CD4-positive, alpha-beta T cell treated with Interleukin-1 beta for 1 hour (primary cell): ENCODE measurements around the gene AFDN.

Experiments
- DNase-seq, 2 donors: peaks; one replicate each; pipeline ENCODE4 v3.0.0-alpha.2; 2020 to 2022

The AFDN gene

DNA sequence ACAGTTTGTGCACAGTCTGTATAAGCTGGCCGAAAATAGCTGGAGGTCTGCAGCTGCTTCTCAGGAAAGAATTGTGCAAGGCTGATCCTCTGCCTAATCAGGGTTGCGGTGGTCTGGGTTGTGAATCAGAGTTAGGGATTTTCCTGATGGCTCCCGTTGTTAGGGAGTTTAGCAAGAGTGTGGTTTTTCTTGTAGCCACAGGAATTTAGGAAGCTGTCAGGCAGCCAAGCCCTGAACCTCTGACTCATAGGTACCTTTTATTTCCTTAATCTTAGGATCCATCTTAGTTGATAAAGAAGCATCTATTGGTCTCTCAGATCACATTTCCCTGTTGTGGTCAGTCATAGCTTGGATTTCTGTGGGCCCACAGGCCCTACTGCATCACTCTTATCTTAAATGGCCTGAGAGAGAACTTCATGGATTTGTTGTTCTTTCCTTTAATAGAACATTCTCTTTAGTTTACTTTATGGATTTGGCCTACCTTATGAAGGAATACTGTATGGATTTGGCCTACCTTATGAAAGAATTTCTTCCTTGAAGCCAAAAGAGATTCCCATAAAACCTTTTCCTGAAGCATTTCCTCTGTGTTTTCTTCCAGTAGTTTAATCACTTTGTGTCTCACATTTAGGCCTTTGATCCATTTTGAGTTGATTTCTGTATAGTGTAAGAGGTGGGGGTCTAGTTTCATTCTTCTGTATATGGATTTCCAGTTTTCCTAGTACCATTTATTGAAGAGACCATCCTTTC lies 181.1 kb downstream of the AFDN start:
- no peak for DNase-seq

DNA sequence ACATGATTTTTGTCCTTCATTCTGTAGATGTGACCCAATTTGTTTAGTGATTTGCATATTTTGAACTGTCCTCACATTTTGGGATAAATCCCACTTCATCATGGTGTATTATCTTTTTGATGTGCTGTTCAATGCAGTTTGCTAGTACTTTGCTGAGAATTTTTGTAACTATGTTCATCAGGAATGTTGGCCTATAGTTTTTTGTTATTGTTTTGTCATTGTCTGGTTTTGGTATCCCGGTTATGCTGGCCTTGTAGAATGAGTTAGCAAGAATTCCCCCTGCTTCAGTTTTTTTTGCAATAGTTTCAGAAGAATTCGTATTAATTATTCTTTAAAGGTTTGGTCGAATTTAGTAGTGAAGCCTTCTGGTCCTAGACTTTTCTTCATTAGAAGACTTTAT lies 182.6 kb downstream of the AFDN start:
- DNase-seq: no peak

DNA sequence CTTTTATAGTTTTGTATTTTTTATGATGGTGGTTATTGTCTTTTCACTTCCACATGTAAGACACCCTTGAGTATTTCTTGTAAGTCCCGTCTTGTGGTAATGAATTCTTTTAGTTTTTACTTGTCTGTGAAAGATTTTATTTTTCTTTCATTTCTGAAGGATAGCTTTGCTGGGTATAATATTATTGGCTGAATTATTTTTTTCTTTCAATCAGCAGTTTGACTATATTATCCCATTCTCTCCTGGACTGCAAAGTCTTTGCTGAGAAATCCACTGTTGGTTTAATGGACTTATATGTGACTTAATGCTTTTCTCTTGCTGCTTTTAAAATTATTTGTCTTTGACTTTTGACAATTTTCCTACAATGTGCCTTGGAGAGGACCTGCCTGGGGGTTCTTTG lies 184.6 kb downstream of the AFDN start:
- no peak for DNase-seq

DNA sequence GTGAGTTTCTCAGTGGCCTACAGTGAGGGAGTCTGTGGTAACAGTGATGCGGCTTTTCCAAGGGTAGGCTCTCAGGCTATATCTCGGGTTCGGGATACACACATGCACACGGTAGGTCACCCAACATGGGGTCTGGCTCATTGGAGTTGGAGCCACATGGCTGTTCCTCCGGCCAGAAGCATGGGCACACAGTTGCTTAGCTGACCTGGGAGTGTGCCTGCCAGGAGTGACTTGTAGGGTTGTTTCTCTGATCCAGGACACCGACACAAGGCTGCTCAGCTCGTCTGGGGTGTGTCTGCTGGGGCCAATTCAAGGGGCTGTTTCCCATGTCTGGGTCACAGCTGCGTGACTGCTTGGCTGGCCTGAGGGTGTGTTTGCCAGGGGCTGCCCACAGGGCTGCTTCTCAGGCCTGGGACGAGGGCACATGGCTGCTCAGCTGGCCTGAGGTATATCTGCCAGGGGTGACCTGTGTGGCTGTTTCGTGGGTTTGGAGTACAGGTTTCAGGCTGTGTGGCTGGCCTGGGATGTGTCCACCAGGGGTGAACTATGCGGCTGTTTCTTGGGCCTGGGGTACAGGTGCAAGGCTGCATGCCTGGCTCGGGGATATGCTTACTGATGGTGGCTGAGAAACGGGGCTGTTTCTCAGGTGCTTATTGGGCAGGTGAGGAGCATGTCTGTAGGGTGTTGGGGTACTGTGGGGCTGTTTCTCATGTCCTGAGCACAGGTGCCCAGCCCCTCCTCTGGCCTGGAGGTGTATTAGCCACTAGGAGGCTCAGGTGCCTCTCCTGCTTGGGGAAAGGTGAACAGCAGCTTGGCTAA lies 185.9 kb downstream of the AFDN start:
- no peak for DNase-seq

DNA sequence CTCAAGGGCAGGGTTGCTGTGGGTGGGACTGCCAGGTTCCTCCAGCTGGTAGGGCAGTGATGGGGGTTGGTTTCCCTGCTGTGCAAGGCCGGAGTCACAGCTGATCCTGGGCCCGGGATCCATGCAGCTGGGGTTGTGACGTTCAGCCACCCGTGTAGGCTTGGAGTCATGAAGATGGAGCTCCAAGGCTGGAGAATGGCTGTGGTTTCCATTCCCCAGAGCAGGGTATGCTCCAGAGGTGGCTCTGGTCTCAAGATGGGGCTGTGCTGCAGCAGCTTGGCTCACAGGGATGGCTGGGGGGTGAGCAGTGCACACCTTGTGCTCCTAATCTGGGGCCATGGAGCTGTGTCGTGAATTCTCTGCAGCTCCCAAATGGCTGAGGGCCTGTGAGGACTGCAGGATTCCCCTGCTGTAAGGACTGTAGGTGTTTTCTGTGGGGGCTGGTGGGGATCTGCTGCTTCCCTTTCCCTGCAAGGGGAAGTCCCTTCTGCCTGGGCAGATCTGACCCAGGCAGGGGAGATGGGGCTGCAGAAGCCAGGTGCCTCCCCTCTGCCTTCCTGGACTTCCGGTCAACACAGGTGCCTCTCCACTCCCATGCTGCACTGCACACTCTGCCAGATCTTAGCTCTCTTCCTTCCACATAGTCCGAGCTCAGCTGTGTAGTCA lies 186.7 kb downstream of the AFDN start:
- DNase-seq: no peak

DNA sequence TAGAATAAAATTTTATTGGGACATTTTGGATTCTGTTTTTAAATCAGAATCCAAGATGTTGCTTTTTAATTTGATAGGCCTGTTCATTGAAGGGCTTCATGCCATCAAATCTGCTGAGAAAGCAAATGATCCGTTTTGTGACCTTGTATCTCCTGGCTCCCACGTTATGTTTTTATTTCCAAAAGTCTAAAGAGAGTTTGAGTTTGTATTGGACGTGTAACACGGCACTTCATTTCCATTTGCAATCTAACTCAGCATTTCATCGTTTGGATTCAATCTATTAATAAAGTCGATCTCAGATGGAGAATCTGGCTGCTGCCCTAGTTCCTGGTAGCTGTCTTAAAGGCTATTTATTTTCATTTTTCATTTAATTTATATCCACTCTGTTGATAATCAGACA lies 187.7 kb downstream of the AFDN start:
- DNase-seq: no peak

DNA sequence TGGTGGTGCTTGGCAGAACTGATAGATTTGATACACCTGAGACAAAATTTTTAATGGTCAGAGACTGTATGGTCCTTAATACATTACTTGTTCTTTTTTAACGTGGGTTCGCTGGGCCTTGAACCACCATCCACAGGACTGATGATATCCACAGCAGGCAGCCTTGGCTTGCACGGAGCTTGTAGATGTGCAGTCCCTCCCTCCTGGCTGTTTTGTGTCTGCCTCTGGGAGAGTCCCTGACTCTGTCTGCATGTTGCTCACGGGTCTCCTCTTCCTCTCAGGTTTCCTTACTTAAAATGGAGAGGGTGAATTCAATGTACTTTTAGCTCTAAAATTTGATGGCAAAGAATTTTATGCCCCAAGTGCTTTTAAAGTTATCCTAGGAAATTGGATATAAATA lies 188.3 kb downstream of the AFDN start:
- no peak for DNase-seq

DNA sequence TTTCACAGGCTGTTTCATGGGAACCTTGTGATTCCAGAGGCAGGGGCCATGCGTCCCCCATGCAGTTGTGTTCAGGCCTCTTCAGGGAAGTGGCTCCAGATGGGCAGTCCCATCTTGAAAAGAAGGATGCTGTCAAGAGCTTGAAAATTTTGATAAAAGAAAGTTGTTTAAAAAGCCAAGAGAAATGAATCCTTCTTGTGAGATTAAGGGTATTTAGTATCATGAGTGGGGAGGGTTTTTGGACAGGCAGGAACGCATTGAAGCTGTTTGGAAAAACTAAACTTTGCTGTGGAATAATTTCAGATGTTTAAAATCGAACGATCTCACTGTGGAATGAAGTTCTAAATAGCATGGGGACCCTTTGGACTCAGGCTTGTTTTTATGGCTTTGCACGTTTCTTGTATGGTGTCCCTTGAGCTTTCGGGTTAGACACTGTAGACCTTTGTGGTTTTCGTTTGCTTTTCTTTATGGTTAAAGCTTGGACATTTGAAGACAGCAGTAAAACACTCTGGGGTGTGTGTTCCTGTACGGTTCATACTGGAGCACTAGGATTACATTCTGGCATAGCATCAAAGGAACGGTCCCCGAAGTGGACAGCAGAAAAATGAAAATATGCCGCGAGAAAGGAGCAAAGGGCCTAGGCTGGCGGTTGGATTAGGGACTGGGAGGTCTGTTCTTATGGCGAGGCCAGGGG lies 188.9 kb downstream of the AFDN start:
- DNase-seq: no peak

DNA sequence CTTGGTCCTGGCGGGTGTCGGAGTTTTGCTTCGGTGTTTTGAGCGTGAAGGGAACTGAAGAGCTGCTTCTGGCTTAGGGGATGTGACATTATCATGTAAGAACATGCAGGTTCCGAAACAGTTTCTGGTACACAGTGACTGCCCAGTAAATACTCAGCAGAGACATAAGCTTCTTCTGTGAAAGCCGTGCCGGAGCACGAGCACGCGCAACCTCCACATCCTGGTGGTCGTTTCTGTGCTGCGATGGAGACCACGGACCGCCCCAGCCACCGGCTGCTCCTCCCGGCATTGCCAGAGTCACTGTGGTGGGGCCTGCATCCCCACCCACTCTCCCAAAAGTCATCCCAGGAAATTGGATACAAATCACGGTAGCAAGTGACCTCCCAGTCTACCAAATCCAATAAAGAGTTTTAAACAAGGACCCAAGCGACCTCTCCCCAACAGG lies 189.5 kb downstream of the AFDN start:
- no peak for DNase-seq

DNA sequence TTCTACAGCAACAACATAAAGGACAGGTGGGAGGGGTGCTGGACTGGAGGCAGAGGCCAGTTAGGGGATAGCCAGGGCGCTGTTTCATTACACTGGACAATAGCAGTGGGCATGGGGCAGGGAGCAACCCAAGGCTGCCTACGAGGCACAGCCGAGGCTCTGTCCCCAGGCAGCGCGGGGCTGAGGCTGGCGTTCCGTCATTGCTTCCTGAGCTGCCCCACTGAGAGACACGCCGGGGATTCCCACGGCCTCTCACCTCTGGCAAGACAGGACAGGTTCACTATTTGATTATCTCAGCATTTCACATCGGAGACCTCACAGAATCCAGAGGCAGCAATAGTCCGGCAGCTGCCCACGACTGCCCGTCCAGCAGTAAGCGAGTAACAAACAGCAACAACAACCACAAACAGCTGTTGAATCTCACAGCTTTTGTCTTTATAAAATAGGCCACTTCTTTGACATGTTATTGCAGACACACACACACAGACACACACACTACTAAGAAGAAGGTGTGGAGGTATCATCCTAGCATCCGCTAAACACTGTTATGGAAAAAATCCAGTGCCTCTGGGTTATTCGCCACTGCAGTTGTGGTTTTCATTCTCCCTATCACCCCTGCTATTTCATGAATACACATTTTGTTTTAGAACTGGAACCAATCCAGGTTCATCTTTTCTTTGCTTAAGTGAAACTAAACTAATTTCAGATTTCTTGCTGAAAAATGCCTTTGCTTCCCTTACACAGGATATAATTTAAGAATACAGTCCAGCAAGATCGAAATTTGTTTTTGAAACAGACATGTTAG lies 190.2 kb downstream of the AFDN start:
- DNase-seq: no peak

DNA sequence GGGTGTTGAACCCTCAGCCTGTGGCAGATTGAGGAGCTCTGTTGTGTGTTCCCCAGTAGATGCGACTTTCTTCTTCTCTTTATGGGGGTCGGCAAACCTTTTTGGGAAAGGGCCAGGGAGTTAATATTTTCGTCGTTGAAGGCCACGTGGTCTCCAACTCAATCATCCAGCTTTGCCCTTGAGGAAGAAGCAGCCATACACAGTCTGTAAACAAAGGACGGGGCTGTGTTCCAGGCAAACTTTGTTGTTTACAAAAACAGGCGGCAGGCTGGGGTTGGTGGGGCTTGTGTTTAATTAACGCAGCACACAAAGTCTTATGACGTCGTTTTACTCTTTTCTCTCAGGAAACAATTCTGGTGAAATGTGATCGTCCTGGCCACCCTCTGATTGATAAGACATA lies 190.9 kb downstream of the AFDN start:
- DNase-seq: no peak

DNA sequence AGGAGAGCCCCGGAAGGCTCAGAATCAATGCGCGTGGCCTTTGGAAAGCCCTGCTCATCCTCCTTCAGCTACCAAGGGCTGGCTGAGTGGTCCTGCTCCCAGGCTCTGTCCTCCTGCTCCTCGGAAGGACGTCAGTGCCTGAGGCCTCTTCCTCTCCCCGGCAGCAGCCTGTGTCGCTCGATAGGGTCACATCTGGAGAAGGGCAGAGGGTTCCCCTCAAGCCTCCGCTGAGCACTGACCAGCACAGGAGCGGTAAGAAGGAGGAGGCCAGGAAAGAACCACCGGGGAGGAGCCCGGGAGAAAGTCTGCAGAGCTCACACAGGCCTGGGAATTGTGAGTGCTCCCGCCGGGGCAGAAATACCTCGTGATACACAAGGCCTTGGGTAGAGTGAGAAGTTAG lies 192.0 kb downstream of the AFDN start:
- DNase-seq: no peak

DNA sequence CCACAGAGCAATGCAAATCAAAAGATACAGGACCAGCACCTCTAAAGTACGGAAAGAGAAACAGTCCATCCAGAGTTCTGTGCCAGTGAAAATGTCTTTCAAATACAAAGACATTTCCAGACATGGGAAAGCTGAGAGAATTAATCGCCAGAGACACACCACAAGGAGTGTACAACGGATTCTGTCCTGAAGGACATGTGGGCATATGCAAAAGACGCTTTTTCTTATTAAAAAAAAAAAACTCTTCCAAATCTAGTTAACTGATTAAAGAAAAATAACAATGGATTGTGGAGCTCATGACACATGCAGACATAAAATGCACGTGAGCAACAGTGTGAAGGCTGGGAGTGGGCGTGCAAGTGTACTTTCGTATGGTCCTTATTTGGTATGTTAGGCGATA lies 193.5 kb downstream of the AFDN start:
- no peak for DNase-seq

DNA sequence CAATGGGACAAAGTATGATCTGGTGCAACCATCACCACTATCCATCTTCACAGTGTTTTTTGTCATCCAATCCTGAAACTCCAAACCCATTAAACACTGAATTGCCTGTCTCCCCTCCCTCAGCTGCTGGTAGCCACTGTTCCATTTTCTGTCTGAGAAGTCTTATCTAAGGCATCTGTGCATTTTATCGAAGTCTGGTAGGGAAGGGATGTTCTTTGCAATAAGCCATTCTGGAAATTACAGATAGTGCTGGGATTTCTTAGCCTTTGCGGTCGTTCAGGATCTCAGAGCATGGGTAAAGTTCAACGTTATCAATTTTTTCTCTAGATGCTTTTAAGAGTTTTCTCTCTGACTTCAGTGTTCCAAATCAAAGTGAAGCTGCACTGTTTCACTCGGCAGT lies 194.9 kb downstream of the AFDN start:
- DNase-seq: no peak
